BE2C (cell line): Measurements from ENCODE around the gene CDKN2B.

ENCODE experiments used
- DNase-seq: peaks from one replicate; pipeline ENCODE4 v3.0.0-alpha.2; 2020
- H3K27me3 ChIP-seq: fragments of 250-450 bp; sonication (Bioruptor Pico); 2 replicates; pipeline ENCODE4 v1.5.1; 2020; ENCODE audit warnings: mild to moderate bottlenecking
- H3K36me3 ChIP-seq: fragments of 250-450 bp; sonication (Bioruptor Pico); 2 replicates; pipeline ENCODE4 v1.5.1; 2020; ENCODE audit warnings: mild to moderate bottlenecking
- H3K4me1 ChIP-seq: fragments of 250-450 bp; sonication (Bioruptor Pico); 2 replicates; pipeline ENCODE4 v1.5.1; 2020
- H3K4me3 ChIP-seq: 2 replicates; pipeline ENCODE4 v1.5.1; 2011; ENCODE audit warnings: low read depth, low read length
- H3K9me3 ChIP-seq: fragments of 250-450 bp; sonication (Bioruptor Pico); 2 replicates; pipeline ENCODE4 v1.5.1; 2020
- TF ChIP-seq, protein P1 (sequence below): IDR thresholded peaks from 2 replicates; pipeline ENCODE4 v1.5.1; 2012; ENCODE audit warnings: mild to moderate bottlenecking, low read depth, low read length

CDKN2B gene

DNA sequence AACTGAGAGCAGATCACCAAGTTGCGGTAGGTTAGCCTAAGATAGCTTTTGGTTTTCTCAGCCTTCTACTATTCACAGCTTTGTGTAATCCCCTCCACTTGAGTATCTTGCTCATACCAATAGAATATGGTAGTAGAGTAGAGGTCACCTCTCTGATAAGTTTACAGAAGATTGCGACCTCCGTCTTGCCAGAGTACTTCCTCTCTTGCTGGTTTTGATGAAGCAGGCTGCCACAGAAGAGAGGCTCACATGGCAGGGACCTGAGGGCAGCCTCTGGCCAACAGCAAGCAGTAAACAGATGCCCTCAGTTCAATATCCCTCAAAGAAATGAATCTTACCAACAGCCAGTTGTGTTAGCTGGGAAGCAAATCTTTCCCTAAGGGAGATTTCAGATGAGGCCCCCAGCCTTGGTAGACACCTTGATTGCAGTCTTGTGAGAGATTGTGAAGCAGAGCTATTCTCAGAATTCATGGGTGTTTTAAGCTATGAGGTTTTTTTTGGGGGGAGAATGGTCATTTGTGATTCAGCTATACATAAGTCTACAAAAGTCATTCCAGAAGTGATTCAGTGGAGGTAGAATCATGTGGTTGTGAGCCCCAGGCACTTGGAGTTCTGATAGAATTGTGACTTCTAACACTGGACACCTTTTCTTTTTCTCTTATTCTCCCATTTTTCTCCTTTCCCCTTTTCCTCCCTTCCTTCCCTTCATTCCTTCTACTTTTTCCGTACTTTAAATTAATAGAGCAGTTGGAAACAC lies 22.7 kb upstream of the CDKN2B start:
- no peak for DNase-seq
- Histone ChIP-seq H3K9me3 (no peaks in the 10 kb centered on the region), H3K4me1 (no peaks in the 10 kb centered on the region)

DNA sequence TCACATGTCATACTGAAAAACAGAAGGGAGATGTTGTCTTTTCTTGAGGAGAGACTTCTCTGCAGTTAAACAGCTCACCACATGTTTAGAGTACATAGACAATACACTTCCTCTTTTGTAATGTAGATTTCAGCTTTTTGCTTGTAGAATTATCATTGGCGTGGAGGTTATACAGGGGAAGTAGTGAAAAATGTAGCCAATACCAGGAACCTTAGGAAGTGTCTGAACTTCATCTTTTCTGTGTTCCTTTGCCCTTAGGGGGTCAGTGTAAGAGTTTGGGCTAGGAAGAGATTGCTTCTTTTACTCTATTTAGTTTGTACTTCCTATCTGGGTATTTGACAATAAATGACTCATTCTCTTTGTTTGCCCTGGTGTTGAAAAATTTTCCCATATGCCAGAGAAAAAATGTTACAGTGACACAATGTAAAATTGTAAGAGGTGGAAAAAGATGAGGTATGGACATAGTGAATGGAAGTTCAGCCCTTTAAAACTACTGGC lies 21.0 kb upstream of the CDKN2B start:
- DNase-seq: no peak
- Histone ChIP-seq H3K27me3 (no peaks in the 10 kb centered on the region), H3K36me3 (no peaks in the 10 kb centered on the region), H3K9me3 (no peaks in the 10 kb centered on the region), H3K4me3 (no peak overlapping the region), H3K4me1 (no peaks in the 10 kb centered on the region)
- TF ChIP-seq, protein P1, sequence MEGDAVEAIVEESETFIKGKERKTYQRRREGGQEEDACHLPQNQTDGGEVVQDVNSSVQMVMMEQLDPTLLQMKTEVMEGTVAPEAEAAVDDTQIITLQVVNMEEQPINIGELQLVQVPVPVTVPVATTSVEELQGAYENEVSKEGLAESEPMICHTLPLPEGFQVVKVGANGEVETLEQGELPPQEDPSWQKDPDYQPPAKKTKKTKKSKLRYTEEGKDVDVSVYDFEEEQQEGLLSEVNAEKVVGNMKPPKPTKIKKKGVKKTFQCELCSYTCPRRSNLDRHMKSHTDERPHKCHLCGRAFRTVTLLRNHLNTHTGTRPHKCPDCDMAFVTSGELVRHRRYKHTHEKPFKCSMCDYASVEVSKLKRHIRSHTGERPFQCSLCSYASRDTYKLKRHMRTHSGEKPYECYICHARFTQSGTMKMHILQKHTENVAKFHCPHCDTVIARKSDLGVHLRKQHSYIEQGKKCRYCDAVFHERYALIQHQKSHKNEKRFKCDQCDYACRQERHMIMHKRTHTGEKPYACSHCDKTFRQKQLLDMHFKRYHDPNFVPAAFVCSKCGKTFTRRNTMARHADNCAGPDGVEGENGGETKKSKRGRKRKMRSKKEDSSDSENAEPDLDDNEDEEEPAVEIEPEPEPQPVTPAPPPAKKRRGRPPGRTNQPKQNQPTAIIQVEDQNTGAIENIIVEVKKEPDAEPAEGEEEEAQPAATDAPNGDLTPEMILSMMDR: no peak

More for the DNA sequence above, 22.7 kb upstream of the CDKN2B start:
- no peak overlapping the region for H3K4me3 ChIP-seq
- no peaks in the 10 kb centered on the region for H3K36me3 ChIP-seq
- TF ChIP-seq, protein P1: no peak
- no peaks in the 10 kb centered on the region for H3K27me3 ChIP-seq

DNA sequence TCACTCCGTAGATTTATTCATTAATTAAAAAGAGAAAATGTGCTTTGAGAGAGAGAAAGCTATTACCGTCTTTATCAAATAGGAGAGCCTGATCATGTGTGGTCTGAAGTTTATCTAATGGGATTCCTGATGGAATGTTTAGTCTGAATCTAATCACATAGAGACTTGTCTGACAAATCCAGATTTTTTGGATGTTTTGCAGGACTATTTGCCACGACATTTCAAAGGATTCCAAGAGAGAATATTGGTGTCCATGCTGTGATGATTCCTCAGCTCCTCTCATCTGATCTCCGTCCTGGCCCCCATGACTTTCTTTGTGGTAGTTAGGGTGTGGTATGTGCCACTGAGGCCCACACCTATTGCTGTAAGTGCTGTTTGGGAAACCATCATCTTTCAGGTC lies 20.1 kb upstream of the CDKN2B start:
- H3K9me3 ChIP-seq: no peaks in the 10 kb centered on the region
- no peaks in the 10 kb centered on the region for H3K27me3 ChIP-seq
- no peaks in the 10 kb centered on the region for H3K4me1 ChIP-seq
- no peaks in the 10 kb centered on the region for H3K36me3 ChIP-seq
- H3K4me3 ChIP-seq: no peak overlapping the region
- TF ChIP-seq, protein P1: no peak
- DNase-seq: no peak

DNA sequence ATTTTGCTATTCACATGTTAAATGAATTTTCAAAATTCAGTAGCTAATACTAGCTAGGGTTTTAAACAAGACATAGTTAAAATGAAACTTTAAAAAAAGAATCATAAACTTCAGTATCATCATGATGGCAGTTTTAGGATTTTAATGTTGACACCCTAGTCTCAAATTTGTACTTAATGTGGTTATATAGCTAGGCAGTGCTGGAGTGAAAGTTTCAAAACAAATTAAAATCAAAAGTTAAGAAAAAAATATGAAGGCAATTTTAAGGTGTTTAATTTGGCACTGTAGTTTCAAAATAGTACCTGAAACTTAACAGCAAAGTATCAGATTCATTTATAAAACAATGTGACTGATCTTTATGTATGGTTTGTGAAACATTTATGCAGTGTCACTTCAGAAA lies 19.3 kb upstream of the CDKN2B start:
- TF ChIP-seq, protein P1: no peak
- no peak for DNase-seq
- no peaks in the 10 kb centered on the region for H3K27me3 ChIP-seq
- no peak overlapping the region for H3K4me3 ChIP-seq
- H3K36me3 ChIP-seq: no peaks in the 10 kb centered on the region
- H3K4me1 ChIP-seq: no peaks in the 10 kb centered on the region
- H3K9me3 ChIP-seq: no peaks in the 10 kb centered on the region

DNA sequence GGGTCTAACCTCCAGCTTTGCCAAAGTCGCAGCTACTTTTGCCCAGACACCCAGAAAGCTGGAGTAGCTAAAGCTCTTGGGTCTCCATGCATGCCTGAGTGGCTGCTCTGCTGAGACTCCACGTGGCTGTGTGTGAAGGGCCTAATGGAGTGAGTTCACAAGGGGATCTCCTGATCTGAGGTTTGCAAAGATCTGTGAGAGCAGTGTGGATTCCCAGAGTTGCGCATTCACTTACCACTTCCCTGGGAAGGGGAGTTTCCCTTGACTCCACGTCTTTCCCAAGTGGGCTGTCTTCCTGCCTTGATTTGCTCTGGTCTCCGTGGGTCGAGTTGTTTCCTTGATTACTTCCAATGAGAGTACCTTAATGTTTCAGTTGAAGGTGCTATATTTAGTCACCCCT lies 17.6 kb upstream of the CDKN2B start:
- Histone ChIP-seq H3K9me3 (no peaks in the 10 kb centered on the region), H3K36me3 (no peaks in the 10 kb centered on the region), H3K4me1 (no peaks in the 10 kb centered on the region), H3K4me3 (no peak overlapping the region), H3K27me3 (no peaks in the 10 kb centered on the region)
- DNase-seq: no peak
- TF ChIP-seq, protein P1: no peak

DNA sequence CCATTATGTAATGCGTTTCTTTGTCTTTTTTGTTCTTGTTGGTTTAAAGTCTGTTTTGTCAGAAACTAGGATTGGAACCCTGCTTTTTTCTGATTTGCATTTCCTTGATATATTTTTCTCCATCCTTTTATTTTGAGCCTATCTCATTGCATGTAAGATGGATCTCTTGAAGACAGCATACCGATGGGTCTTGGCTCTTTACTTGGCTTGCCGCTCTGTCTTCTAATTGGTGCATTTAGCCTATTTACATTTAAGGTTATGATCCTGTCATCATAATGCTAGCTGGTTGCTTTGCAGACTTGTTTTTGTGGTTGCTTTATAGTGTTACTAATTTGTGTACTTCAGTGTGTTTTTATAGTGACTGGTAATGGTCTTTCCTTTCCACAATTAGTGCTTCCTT lies 13.3 kb upstream of the CDKN2B start:
- Histone ChIP-seq H3K4me3 (no peak overlapping the region), H3K36me3 (no peaks in the 10 kb centered on the region), H3K4me1 (no peaks in the 10 kb centered on the region), H3K27me3 (no peaks in the 10 kb centered on the region), H3K9me3 (no peaks in the 10 kb centered on the region)
- TF ChIP-seq, protein P1: no peak
- DNase-seq: no peak
